GOT3 (cell line): ENCODE results near the gene MTMR1.

Experiments used
- DNase-seq: peaks from one replicate; lab custom pipeline; 2025; ENCODE audit warnings: mixed read lengths; lab: John Stamatoyannopoulos, UW

The MTMR1 gene

GRCh38 chrX:150692831-150693724 is at the start of gene MTMR1:
Gene MTMR1, plus strand, starts transcription at chrX:150693396. Its CDS starts 135 bp downstream, at chrX:150693531.
- DNase-seq: no peak

GRCh38 chrX:150643958-150644357 is 49.2 kb upstream of the MTMR1 start:
- no peak for DNase-seq

GRCh38 chrX:150644422-150644821 is 48.8 kb upstream of the MTMR1 start:
- no peak for DNase-seq

- no peak for DNase-seq
Measured at GRCh38 chrX:150647331-150647730, 45.9 kb upstream of the MTMR1 start.

- no peak for DNase-seq
Measured at GRCh38 chrX:150648296-150648940, 44.8 kb upstream of the MTMR1 start.

GRCh38 chrX:150649096-150649870 is 43.9 kb upstream of the MTMR1 start:
- no peak for DNase-seq

GRCh38 chrX:150651906-150652305 is 41.3 kb upstream of the MTMR1 start:
- DNase-seq: no peak

- DNase-seq: no peak
Measured at GRCh38 chrX:150655788-150656187, 37.4 kb upstream of the MTMR1 start.

- DNase-seq: no peak
Measured at GRCh38 chrX:150663073-150663472, 30.1 kb upstream of the MTMR1 start.

GRCh38 chrX:150664290-150664689 is 28.9 kb upstream of the MTMR1 start:
- DNase-seq: no peak

- no peak for DNase-seq
Measured at GRCh38 chrX:150676221-150676620, 17.0 kb upstream of the MTMR1 start.

- no peak for DNase-seq
Measured at GRCh38 chrX:150680974-150681373, 12.2 kb upstream of the MTMR1 start.

GRCh38 chrX:150683112-150683511 is 10.1 kb upstream of the MTMR1 start:
- no peak for DNase-seq

GRCh38 chrX:150683536-150684146 is 9.6 kb upstream of the MTMR1 start:
- no peak for DNase-seq

GRCh38 chrX:150688911-150689451 is 4.2 kb upstream of the MTMR1 start:
- no peak for DNase-seq

- no peak for DNase-seq
Measured at GRCh38 chrX:150690126-150690525, 3.1 kb upstream of the MTMR1 start.

GRCh38 chrX:150692296-150692695 is 900 bp upstream of the MTMR1 start:
- DNase-seq: no peak

GRCh38 chrX:150693725-150694574 is 754 bp downstream of the MTMR1 start:
- DNase-seq: no peak

- DNase-seq: no peak
Measured at GRCh38 chrX:150694738-150695410, 1.7 kb downstream of the MTMR1 start.

- no peak for DNase-seq
Measured at GRCh38 chrX:150696331-150696730, 3.1 kb downstream of the MTMR1 start.
